ENCODE data around the gene RAB35. TPM values are rescaled to one million over a fixed set of nuclear protein-coding genes. Genes with fewer than 3 reads are reported as not detected.

RAB35 gene
- total RNA-seq, 1 experiment from 2014 or later, result 57.9 TPM

DNA sequence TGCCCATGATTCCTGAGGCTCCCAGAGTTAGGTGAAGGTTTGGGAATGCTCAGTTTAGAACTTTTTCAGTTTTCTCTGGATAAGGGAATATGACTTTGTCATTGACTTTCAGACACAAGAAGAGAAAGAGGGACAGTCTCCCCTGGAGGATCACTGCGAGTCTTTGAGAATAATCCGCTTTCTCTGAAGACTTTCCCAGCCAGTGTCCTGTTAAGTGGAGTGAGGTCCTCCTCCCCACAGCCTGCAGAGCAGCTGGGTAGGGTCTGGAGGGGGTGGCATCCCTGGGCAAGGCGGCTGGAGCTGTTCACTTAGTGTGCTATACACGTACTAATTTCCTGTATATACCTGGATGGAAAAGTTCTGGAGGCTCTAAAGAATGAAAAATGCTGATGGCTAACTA lies 8.5 kb upstream of the RAB35 start:
- no peak overlapping the region for H3K27ac ChIP-seq (ENCODE audit: low read depth, low read length, poor library complexity, severe bottlenecking)
- ChIA-PET CTCF (no interaction called here), POLR2A (ENCODE audit: low non-redundant PET) (no interaction called here)
- DNase-seq (ENCODE audit: low spot score), result no peak
- H3K36me3 ChIP-seq (ENCODE audit: insufficient read depth, low read length, poor library complexity, severe bottlenecking), result peaks cover 35% of the 10 kb centered on the region
- H3K4me1 ChIP-seq (ENCODE audit: insufficient read depth, low read length, poor library complexity, severe bottlenecking), result no peaks in the 10 kb centered on the region
- no TSS peak for BruUV-seq (replicated peaks)
- intact Hi-C loops (cut with micrococcal nuclease; ENCODE audit: unreplicated experiment), result no loop called here
- no peaks in the 10 kb centered on the region for H3K9me3 ChIP-seq (ENCODE audit: low read depth, low read length, poor library complexity, severe bottlenecking)
- H3K4me3 ChIP-seq (ENCODE audit: low read depth, low read length, poor library complexity, severe bottlenecking), result no peak overlapping the region
- H3K27me3 ChIP-seq (replicated peaks; ENCODE audit: insufficient read depth, low read depth, low read length, poor library complexity), result no peaks in the 10 kb centered on the region
- TF ChIP-seq EZH2 (IDR thresholded peaks at IDR 0.05; ENCODE audit: borderline replicate concordance, low read depth, low read length, poor library complexity, severe bottlenecking), result no peak
- TF ChIP-seq, protein P1, sequence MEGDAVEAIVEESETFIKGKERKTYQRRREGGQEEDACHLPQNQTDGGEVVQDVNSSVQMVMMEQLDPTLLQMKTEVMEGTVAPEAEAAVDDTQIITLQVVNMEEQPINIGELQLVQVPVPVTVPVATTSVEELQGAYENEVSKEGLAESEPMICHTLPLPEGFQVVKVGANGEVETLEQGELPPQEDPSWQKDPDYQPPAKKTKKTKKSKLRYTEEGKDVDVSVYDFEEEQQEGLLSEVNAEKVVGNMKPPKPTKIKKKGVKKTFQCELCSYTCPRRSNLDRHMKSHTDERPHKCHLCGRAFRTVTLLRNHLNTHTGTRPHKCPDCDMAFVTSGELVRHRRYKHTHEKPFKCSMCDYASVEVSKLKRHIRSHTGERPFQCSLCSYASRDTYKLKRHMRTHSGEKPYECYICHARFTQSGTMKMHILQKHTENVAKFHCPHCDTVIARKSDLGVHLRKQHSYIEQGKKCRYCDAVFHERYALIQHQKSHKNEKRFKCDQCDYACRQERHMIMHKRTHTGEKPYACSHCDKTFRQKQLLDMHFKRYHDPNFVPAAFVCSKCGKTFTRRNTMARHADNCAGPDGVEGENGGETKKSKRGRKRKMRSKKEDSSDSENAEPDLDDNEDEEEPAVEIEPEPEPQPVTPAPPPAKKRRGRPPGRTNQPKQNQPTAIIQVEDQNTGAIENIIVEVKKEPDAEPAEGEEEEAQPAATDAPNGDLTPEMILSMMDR (conservative IDR thresholded peaks at IDR 0.05; ENCODE audit: low read depth, low read length), result no peak

DNA sequence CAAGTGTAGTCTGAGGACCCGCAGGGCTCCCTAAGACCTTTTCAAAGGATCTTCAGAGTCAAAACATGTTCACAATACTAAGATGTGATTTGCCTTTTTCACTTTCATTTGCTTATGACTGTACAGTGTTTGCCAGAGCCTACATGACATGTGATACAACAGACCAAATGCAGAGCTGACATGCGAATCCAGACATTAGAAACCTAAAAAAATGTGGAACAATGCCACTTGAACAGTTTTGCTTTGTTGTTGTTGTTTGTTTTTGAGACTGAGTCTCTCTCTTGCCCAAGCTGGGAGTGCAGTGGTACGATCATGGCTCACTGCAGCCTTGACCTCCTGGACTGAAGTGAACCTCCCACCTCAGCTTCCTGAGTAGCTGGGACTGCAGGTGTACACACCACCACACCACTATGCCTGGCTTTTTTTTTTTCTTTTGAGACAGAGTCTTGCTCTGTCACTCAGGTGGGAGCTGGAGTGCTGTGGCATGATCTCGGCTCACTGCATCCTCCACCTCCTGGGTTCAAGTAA lies 5.3 kb upstream of the RAB35 start:
- H3K27me3 ChIP-seq (replicated peaks; ENCODE audit: insufficient read depth, low read depth, low read length, poor library complexity), result no peaks in the 10 kb centered on the region
- CTCF ChIA-PET, result no interaction called here
- BruUV-seq (replicated peaks), result no TSS peak
- H3K4me1 ChIP-seq (ENCODE audit: insufficient read depth, low read length, poor library complexity, severe bottlenecking), result peaks cover 9% of the 10 kb centered on the region
- no peak for TF ChIP-seq EZH2 (IDR thresholded peaks at IDR 0.05; ENCODE audit: borderline replicate concordance, low read depth, low read length, poor library complexity, severe bottlenecking)
- TF ChIP-seq, protein P1 (conservative IDR thresholded peaks at IDR 0.05; ENCODE audit: low read depth, low read length), result no peak
- no peaks in the 10 kb centered on the region for H3K9me3 ChIP-seq (ENCODE audit: low read depth, low read length, poor library complexity, severe bottlenecking)
- POLR2A ChIA-PET (ENCODE audit: low non-redundant PET), result no interaction called here
- H3K36me3 ChIP-seq (ENCODE audit: insufficient read depth, low read length, poor library complexity, severe bottlenecking), result peaks cover 5% of the 10 kb centered on the region
- H3K4me3 ChIP-seq (ENCODE audit: low read depth, low read length, poor library complexity, severe bottlenecking), result no peak overlapping the region
- intact Hi-C loops (cut with micrococcal nuclease; ENCODE audit: unreplicated experiment), result no loop called here
- H3K27ac ChIP-seq (ENCODE audit: low read depth, low read length, poor library complexity, severe bottlenecking), result no peak overlapping the region
- no peak for DNase-seq (ENCODE audit: low spot score)

DNA sequence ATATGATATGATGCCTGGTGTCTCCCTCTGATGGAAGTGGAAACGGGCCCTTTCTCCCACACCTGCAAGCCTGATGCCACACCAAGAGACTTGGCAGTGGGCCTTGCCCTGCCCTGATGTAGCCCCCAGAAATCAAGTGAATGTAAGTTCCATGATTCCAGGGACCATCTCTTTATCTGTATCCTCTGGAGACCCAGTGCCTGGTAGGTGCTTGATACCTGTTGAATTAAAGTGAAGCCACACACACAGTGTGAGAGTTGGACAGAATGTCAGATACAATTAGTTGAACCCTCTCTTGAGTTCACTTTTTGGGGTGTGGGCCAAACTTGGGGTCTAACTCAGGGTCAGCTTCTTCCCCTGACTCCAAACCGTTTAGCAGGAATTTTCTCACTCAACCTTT lies 4.8 kb upstream of the RAB35 start:
- Histone ChIP-seq H3K9me3 (ENCODE audit: low read depth, low read length, poor library complexity, severe bottlenecking) (no peaks in the 10 kb centered on the region), H3K27ac (ENCODE audit: low read depth, low read length, poor library complexity, severe bottlenecking) (no peak overlapping the region), H3K27me3 (replicated peaks; ENCODE audit: insufficient read depth, low read depth, low read length, poor library complexity) (no peaks in the 10 kb centered on the region), H3K4me1 (ENCODE audit: insufficient read depth, low read length, poor library complexity, severe bottlenecking) (peaks cover 9% of the 10 kb centered on the region), H3K36me3 (ENCODE audit: insufficient read depth, low read length, poor library complexity, severe bottlenecking) (peaks cover under 1% of the 10 kb centered on the region), H3K4me3 (ENCODE audit: low read depth, low read length, poor library complexity, severe bottlenecking) (no peak overlapping the region)
- BruUV-seq (replicated peaks), result no TSS peak
- CTCF ChIA-PET, result no interaction called here
- TF ChIP-seq, protein P1 (conservative IDR thresholded peaks at IDR 0.05; ENCODE audit: low read depth, low read length), result no peak
- no peak for TF ChIP-seq EZH2 (IDR thresholded peaks at IDR 0.05; ENCODE audit: borderline replicate concordance, low read depth, low read length, poor library complexity, severe bottlenecking)
- intact Hi-C loops (cut with micrococcal nuclease; ENCODE audit: unreplicated experiment), result no loop called here
- DNase-seq (ENCODE audit: low spot score), result no peak
- POLR2A ChIA-PET (ENCODE audit: low non-redundant PET), result no interaction called here

Data from A673 (cell line).